GM12878 (cell line): Measurements from ENCODE around the gene PIP4K2A. TPM values are rescaled to one million over a fixed set of nuclear protein-coding genes. Genes with fewer than 3 reads are reported as not detected.

Experiments
- ATAC-seq: fragments of 200-7000 bp; cut with Tn5 transposase; 3 replicates; pipeline ENCODE4 v1.9.1; 2020; ENCODE audit warnings: mild to moderate bottlenecking, moderate library complexity
- BruUV-seq: library from RNA; stranded (reverse); fragments of 400-500 nt; replicated peaks from 2 replicates; lab custom pipeline; 2021; lab: Mats Ljungman, UMichigan
- CTCF ChIA-PET: fragments of 300-600 bp; sonication (Branson Sonifier 250); formaldehyde crosslinking; extraction: SDS; loops from one replicate; lab custom pipeline; 2021; ENCODE audit warnings: inconsistent platforms; lab: Yijun Ruan, JAX
- POLR2A ChIA-PET: fragments of 350-600 bp; formaldehyde crosslinking; extraction: SDS; loops from one replicate; lab custom pipeline; 2021; ENCODE audit warnings: inconsistent platforms; lab: Charles Lee
- RAD21 ChIA-PET: fragments of 300-600 bp; sonication (Branson Sonifier 250); formaldehyde crosslinking; loops from one replicate; lab custom pipeline; 2023; ENCODE audit warnings: antibody characterized with exemption; ENCODE audit not compliant: unreplicated experiment; lab: Charles Lee
- SMC1A ChIA-PET: fragments of 300-600 bp; sonication (Branson Sonifier 250); formaldehyde crosslinking; loops from one replicate; lab custom pipeline; 2023; ENCODE audit not compliant: unreplicated experiment, uncharacterized antibody; lab: Charles Lee
- DNase-seq: peaks from one replicate; pipeline ENCODE4 v3.0.0-alpha.2; 2011; ENCODE audit warnings: low read depth, low spot score
- FAIRE-seq: peaks from 3 replicates; lab custom pipeline; 2011; peaks lifted over from hg19 to GRCh38; lab: Jason Lieb, UNC
- H2AFZ ChIP-seq: 2 replicates; pipeline ENCODE4 v1.6.0; 2011; ENCODE audit warnings: low read depth, low read length, control low read depth; ENCODE audit not compliant: control insufficient read depth
- H3K27ac ChIP-seq: 2 replicates; pipeline ENCODE4 v1.5.1; 2011; ENCODE audit warnings: control low read depth; ENCODE audit not compliant: control insufficient read depth, insufficient read depth
- H3K27me3 ChIP-seq, 2 experiments: replicated peaks in 1 of 2; 2 replicates each; pipeline versions ENCODE4 v1.6.0 to v1.6.1; 2011; ENCODE audit warnings: low read length in 1 of 2; ENCODE audit not compliant: control insufficient read depth in 2 of 2, insufficient read depth in 2 of 2
- H3K36me3 ChIP-seq, 2 experiments: 2 replicates each; pipeline ENCODE4 v1.5.1; 2011; ENCODE audit warnings: low read length in 1 of 2; ENCODE audit not compliant: control insufficient read depth in 2 of 2, insufficient read depth in 2 of 2
- H3K4me1 ChIP-seq: 2 replicates; pipeline ENCODE4 v1.6.1; 2011; ENCODE audit warnings: mild to moderate bottlenecking, low read length, moderate library complexity, mixed read lengths; ENCODE audit not compliant: control insufficient read depth, insufficient read depth
- H3K4me2 ChIP-seq: 2 replicates; pipeline ENCODE4 v1.6.0; 2011; ENCODE audit warnings: control low read depth; ENCODE audit not compliant: control insufficient read depth, insufficient read depth
- H3K4me3 ChIP-seq: fragments of 200-600 bp; sonication (generic); 2 replicates; pipeline ENCODE4 v1.5.1; 2016
- H3K79me2 ChIP-seq: 2 replicates; pipeline ENCODE4 v1.6.0; 2011; ENCODE audit warnings: low read length; ENCODE audit not compliant: control insufficient read depth, insufficient read depth
- H3K9ac ChIP-seq: 2 replicates; pipeline ENCODE4 v1.8.0; 2011; ENCODE audit warnings: low read length, control low read depth, mixed read lengths; ENCODE audit not compliant: control insufficient read depth, insufficient read depth
- H3K9me3 ChIP-seq: replicated peaks from 3 replicates; pipeline ENCODE4 v1.5.1; 2011; ENCODE audit warnings: mild to moderate bottlenecking, low read length; ENCODE audit not compliant: control insufficient read depth, insufficient read depth
- H4K20me1 ChIP-seq: 2 replicates; pipeline ENCODE4 v1.6.0; 2011; ENCODE audit not compliant: control insufficient read depth, insufficient read depth
- ASH2L ChIP-seq: fragments of 300-600, 200-600 bp; sonication (generic); IDR thresholded peaks from 2 replicates; pipeline ENCODE4 v1.6.1; 2017; ENCODE audit warnings: low read depth, mild to moderate bottlenecking, borderline replicate concordance
- EP300 ChIP-seq, 2 experiments: fragments of 150-350 bp in 1 of 2; IDR thresholded peaks; 2 replicates each; pipeline ENCODE4 v1.6.1; 2011 to 2012; ENCODE audit warnings: low read depth in 2 of 2, low read length in 2 of 2, borderline replicate concordance in 1 of 2, improper control_type of control experiment in 1 of 2, inconsistent platforms in 1 of 2; ENCODE audit not compliant: control insufficient read depth in 1 of 2
- HDGF ChIP-seq: fragments of 450-650 bp; IDR thresholded peaks from 2 replicates; pipeline ENCODE4 v1.6.1; 2016; ENCODE audit warnings: antibody characterized with exemption
- POLR2AphosphoS5 ChIP-seq: IDR thresholded peaks from 2 replicates; pipeline ENCODE4 v1.6.1; 2011; ENCODE audit warnings: mild to moderate bottlenecking, low read length, inconsistent platforms
- SIN3A ChIP-seq: IDR thresholded peaks from 2 replicates; pipeline ENCODE4 v1.6.1; 2012; ENCODE audit warnings: low read depth, low read length, improper control_type of control experiment
- SUZ12 ChIP-seq: fragments of 200-600 bp; sonication (generic); IDR thresholded peaks from one replicate; pipeline ENCODE4 v1.6.1; 2018; ENCODE audit warnings: antibody characterized with exemption, mild to moderate bottlenecking; ENCODE audit not compliant: unreplicated experiment
- WGBS: methylation state at CpG from one replicate; pipeline ENCODE4 v1.1.6; 2016; ENCODE audit warnings: low lambda C conversion rate; ENCODE audit not compliant: insufficient replicate concordance, insufficient coverage; ENCODE audit errors: missing lambda C conversion rate; 5-methylcytosine and 5-hydroxymethylcytosine counted together
- in situ Hi-C: fragments of 300-500 bp; cut with MboI; formaldehyde crosslinking; loops from 9 replicates; pipeline ENCODE4 v1.14.3; 2018; ENCODE audit warnings: mixed read lengths
- intact Hi-C: fragments of 100-400 bp; cut with micrococcal nuclease; formaldehyde crosslinking; loops from one replicate; pipeline ENCODE4 v1.14.2; 2022; ENCODE audit not compliant: unreplicated experiment
- polyA plus RNA-seq, 11 experiments: library from polyadenylated mRNA; depleted of rRNA in 4 of 11; unstranded in 6 of 11; stranded (reverse) in 5 of 11; fragments of >200 nt; fragmentation: Nextera tagmentation in 4 of 11; fragmentation: Illumina TruSeq in 1 of 11; extraction: Ambion mirVana in 4 of 11; extraction: Trizol in 1 of 11; gene quantifications; 1 replicate in 1 of 11; 2 replicates in 10 of 11; pipeline versions ENCODE4 v1.2.1 to v1.2.3, GENCODE V29; 2011 to 2016; ENCODE audit warnings: inconsistent platforms in 2 of 11, missing spikeins in 2 of 11, low read depth in 1 of 11
- total RNA-seq, 4 experiments: library from RNA; depleted of rRNA in 3 of 4; stranded (reverse); fragments of >200 nt in 3 of 4; fragmentation: Illumina TruSeq in 1 of 4; extraction: Trizol in 1 of 4; gene quantifications; 2 replicates each; pipeline versions ENCODE4 v1.2.1 to v1.2.3, GENCODE V29; 2013 to 2021
- TF ChIP-seq, protein P1 (sequence below), 3 experiments: IDR thresholded peaks in 2 of 3; conservative IDR thresholded peaks in 1 of 3; 2 replicates each; pipeline ENCODE4 v1.5.1; 2011; ENCODE audit warnings: low read depth in 3 of 3, low read length in 3 of 3, mild to moderate bottlenecking in 3 of 3, control low read depth in 2 of 3, moderate library complexity in 2 of 3, inconsistent platforms in 1 of 3, mixed read lengths in 1 of 3; ENCODE audit not compliant: control insufficient read depth in 2 of 3, insufficient read depth in 1 of 3; ENCODE audit errors: extremely low read depth in 1 of 3
- TF ChIP-seq, protein P2 (sequence below): IDR thresholded peaks from 2 replicates; pipeline ENCODE4 v1.6.1; 2011; ENCODE audit warnings: mild to moderate bottlenecking, low read depth, low read length, moderate library complexity; ENCODE audit not compliant: insufficient replicate concordance
- TF ChIP-seq, protein P3 (sequence below): IDR thresholded peaks from 2 replicates; pipeline ENCODE4 v1.6.1; 2012; ENCODE audit warnings: low read depth, low read length, improper control_type of control experiment
- TF ChIP-seq, protein P4 (sequence below): IDR thresholded peaks from 2 replicates; pipeline ENCODE4 v1.6.1; 2011; ENCODE audit warnings: low read depth, low read length, improper control_type of control experiment, borderline replicate concordance
- TF ChIP-seq, protein P5 (sequence below): fragments of 450-650 bp; IDR thresholded peaks from 2 replicates; pipeline ENCODE4 v1.6.1; 2017; ENCODE audit warnings: mild to moderate bottlenecking, moderate library complexity

The PIP4K2A gene
- total and polyA plus RNA-seq, 10 of the 15 experiments (the other 5 are each of a cell fraction or from before 2014, with no cell fraction given): 54.3 to 139 (median 84.4) TPM

DNA sequence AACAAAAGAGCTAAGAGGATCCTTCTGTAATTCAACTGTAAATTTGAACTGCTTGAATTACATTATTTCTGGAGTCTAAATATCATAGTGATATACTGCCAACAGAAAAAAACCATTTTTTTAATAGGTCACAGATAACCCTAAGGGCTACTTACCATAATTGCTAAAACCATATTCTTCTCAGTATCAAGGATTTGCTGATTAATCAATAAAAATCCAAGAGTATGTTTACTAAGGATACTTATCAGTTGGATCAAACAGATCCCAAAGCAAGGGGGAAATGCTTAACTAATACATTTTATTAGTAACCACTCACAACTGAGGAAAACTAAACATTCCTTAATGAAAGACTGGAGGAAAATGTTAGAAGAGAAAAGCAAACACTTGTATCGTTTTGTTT, 166.0 kb downstream of the PIP4K2A start:
- H3K9me3 ChIP-seq: no peaks in the 10 kb centered on the region
- SMC1A ChIA-PET: interaction anchor here (0.8 to 1.2 kb wide), 2 partner anchors 10 to 24 kb away, joined by 3 to 5 read pairs; no protein-coding TSS in a partner anchor
- H2AFZ ChIP-seq: no peak overlapping the region
- no peak for TF ChIP-seq EP300 (IDR thresholded peaks at IDR 0.05; ENCODE audit: borderline replicate concordance in 1 of 2, control insufficient read depth in 1 of 2, low read depth in 2 of 2, low read length in 2 of 2)
- no peak for TF ChIP-seq ASH2L
- TF ChIP-seq, protein P1, sequence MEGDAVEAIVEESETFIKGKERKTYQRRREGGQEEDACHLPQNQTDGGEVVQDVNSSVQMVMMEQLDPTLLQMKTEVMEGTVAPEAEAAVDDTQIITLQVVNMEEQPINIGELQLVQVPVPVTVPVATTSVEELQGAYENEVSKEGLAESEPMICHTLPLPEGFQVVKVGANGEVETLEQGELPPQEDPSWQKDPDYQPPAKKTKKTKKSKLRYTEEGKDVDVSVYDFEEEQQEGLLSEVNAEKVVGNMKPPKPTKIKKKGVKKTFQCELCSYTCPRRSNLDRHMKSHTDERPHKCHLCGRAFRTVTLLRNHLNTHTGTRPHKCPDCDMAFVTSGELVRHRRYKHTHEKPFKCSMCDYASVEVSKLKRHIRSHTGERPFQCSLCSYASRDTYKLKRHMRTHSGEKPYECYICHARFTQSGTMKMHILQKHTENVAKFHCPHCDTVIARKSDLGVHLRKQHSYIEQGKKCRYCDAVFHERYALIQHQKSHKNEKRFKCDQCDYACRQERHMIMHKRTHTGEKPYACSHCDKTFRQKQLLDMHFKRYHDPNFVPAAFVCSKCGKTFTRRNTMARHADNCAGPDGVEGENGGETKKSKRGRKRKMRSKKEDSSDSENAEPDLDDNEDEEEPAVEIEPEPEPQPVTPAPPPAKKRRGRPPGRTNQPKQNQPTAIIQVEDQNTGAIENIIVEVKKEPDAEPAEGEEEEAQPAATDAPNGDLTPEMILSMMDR (IDR thresholded peaks at IDR 0.05 in 2 of 3, conservative IDR thresholded peaks at IDR 0.05 in 1 of 3; ENCODE audit: control insufficient read depth in 2 of 3, extremely low read depth in 1 of 3, insufficient read depth in 1 of 3, low read depth in 3 of 3, low read length in 3 of 3): no peak
- no peak for TF ChIP-seq HDGF
- TF ChIP-seq, protein P2, sequence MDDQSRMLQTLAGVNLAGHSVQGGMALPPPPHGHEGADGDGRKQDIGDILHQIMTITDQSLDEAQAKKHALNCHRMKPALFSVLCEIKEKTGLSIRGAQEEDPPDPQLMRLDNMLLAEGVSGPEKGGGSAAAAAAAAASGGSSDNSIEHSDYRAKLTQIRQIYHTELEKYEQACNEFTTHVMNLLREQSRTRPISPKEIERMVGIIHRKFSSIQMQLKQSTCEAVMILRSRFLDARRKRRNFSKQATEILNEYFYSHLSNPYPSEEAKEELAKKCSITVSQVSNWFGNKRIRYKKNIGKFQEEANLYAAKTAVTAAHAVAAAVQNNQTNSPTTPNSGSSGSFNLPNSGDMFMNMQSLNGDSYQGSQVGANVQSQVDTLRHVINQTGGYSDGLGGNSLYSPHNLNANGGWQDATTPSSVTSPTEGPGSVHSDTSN: no peak
- TF ChIP-seq, protein P3, sequence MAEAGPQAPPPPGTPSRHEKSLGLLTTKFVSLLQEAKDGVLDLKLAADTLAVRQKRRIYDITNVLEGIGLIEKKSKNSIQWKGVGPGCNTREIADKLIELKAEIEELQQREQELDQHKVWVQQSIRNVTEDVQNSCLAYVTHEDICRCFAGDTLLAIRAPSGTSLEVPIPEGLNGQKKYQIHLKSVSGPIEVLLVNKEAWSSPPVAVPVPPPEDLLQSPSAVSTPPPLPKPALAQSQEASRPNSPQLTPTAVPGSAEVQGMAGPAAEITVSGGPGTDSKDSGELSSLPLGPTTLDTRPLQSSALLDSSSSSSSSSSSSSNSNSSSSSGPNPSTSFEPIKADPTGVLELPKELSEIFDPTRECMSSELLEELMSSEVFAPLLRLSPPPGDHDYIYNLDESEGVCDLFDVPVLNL: no peak
- TF ChIP-seq, protein P4, sequence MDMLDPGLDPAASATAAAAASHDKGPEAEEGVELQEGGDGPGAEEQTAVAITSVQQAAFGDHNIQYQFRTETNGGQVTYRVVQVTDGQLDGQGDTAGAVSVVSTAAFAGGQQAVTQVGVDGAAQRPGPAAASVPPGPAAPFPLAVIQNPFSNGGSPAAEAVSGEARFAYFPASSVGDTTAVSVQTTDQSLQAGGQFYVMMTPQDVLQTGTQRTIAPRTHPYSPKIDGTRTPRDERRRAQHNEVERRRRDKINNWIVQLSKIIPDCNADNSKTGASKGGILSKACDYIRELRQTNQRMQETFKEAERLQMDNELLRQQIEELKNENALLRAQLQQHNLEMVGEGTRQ: no peak
- no peak for TF ChIP-seq SUZ12
- no peak for TF ChIP-seq SIN3A
- no peak for TF ChIP-seq POLR2AphosphoS5
- TF ChIP-seq, protein P5, sequence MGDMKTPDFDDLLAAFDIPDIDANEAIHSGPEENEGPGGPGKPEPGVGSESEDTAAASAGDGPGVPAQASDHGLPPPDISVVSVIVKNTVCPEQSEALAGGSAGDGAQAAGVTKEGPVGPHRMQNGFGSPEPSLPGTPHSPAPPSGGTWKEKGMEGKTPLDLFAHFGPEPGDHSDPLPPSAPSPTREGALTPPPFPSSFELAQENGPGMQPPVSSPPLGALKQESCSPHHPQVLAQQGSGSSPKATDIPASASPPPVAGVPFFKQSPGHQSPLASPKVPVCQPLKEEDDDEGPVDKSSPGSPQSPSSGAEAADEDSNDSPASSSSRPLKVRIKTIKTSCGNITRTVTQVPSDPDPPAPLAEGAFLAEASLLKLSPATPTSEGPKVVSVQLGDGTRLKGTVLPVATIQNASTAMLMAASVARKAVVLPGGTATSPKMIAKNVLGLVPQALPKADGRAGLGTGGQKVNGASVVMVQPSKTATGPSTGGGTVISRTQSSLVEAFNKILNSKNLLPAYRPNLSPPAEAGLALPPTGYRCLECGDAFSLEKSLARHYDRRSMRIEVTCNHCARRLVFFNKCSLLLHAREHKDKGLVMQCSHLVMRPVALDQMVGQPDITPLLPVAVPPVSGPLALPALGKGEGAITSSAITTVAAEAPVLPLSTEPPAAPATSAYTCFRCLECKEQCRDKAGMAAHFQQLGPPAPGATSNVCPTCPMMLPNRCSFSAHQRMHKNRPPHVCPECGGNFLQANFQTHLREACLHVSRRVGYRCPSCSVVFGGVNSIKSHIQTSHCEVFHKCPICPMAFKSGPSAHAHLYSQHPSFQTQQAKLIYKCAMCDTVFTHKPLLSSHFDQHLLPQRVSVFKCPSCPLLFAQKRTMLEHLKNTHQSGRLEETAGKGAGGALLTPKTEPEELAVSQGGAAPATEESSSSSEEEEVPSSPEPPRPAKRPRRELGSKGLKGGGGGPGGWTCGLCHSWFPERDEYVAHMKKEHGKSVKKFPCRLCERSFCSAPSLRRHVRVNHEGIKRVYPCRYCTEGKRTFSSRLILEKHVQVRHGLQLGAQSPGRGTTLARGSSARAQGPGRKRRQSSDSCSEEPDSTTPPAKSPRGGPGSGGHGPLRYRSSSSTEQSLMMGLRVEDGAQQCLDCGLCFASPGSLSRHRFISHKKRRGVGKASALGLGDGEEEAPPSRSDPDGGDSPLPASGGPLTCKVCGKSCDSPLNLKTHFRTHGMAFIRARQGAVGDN: no peak
- no peak overlapping the region for H3K4me3 ChIP-seq
- no peak overlapping the region for H3K9ac ChIP-seq
- peaks cover 16 to 20% of the 10 kb centered on the region in 2 experiments for H3K36me3 ChIP-seq
- CTCF ChIA-PET: interaction anchor here (0.9 to 1.2 kb wide), 3 partner anchors 53 to 555 kb away, joined by 3 read pairs; no protein-coding TSS in a partner anchor
- no peak for FAIRE-seq
- no peak for DNase-seq
- 100% methylated on average over 1 of the region's 1 CpG for WGBS
- no peaks in the 10 kb centered on the region; the same call in 1 of the 2 replicates for H4K20me1 ChIP-seq
- in situ Hi-C loops (no loop called here), intact Hi-C loops (no loop called here)
- H3K4me1 ChIP-seq: no peaks in the 10 kb centered on the region
- no peaks in the 10 kb centered on the region for H3K79me2 ChIP-seq
- no peak overlapping the region for H3K27ac ChIP-seq
- RAD21 ChIA-PET: interaction anchor here (0.5 kb wide), 1 partner anchor 441 kb away, joined by 4 read pairs; no protein-coding TSS in a partner anchor
- ATAC-seq: no peak
- no peak overlapping the region for H3K4me2 ChIP-seq
- POLR2A ChIA-PET: no interaction called here
- BruUV-seq: no TSS peak
- no peaks in the 10 kb centered on the region for H3K27me3 ChIP-seq
